Measurements from ENCODE around the gene ABCC2. TPM values are rescaled to one million over a fixed set of nuclear protein-coding genes. Genes with fewer than 3 reads are reported as not detected.

The ABCC2 gene
- total and polyA plus RNA-seq, 8 donors, result 0.67 to 1.7 (median 1.1) TPM

- FAIRE-seq, result no peak
- no peaks in the 10 kb centered on the region for H3K9me3 ChIP-seq
- ATAC-seq, result no peak
These were observed 59.3 kb downstream of the ABCC2 start for GRCh38 chr10:99841746-99842145.

DNA sequence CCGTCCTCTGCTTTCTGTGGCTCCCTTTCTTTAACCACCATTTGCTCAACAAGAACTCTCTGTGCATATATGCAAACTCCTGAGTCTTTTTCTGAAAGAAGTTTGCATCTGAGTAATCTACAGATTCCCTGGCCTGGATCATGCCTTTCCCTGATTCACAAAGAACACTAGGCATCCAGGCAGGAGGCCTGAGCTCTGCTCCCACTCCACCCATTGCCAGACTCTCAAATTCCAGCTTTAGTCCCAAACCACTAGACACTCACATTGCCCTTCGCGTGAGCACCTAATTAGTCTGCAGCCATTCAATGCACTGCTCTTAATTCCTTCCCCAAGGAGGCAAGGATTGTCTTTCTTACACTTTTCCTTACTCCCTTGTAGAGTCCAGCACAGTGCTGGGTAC is 60.9 kb downstream of the ABCC2 start:
- TF ChIP-seq, protein P1, sequence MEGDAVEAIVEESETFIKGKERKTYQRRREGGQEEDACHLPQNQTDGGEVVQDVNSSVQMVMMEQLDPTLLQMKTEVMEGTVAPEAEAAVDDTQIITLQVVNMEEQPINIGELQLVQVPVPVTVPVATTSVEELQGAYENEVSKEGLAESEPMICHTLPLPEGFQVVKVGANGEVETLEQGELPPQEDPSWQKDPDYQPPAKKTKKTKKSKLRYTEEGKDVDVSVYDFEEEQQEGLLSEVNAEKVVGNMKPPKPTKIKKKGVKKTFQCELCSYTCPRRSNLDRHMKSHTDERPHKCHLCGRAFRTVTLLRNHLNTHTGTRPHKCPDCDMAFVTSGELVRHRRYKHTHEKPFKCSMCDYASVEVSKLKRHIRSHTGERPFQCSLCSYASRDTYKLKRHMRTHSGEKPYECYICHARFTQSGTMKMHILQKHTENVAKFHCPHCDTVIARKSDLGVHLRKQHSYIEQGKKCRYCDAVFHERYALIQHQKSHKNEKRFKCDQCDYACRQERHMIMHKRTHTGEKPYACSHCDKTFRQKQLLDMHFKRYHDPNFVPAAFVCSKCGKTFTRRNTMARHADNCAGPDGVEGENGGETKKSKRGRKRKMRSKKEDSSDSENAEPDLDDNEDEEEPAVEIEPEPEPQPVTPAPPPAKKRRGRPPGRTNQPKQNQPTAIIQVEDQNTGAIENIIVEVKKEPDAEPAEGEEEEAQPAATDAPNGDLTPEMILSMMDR (IDR thresholded peaks at IDR 0.05), result no peak
- Histone ChIP-seq H3K36me3 (no peaks in the 10 kb centered on the region), H3K27ac (no peak overlapping the region), H3K27me3 (no peaks in the 10 kb centered on the region), H3K4me3 (no peak overlapping the region), H3K9me3 (no peaks in the 10 kb centered on the region), H3K4me1 (peaks cover 0 to 2% (median 0%) of the 10 kb centered on the region in 3 donors)
- no peak for FAIRE-seq
- 81 to 82% methylated on average over 3 of the region's 3 CpGs for WGBS, 2 donors
- DNase-seq, result no peak
- no peak for ATAC-seq
- intact Hi-C loops (cut with DNase I), result loop anchor here in 1 of 3 donors (10.0 kb wide), 1 partner anchor 201 kb away; no protein-coding TSS in a partner anchor

More at GRCh38 chr10:99841746-99842145, 59.3 kb downstream of the ABCC2 start:
- no peak for DNase-seq
- TF ChIP-seq, protein P1 (IDR thresholded peaks at IDR 0.05), result no peak
- Histone ChIP-seq H3K27me3 (no peaks in the 10 kb centered on the region), H3K27ac (no peak overlapping the region), H3K36me3 (no peaks in the 10 kb centered on the region), H3K4me1 (peaks cover 0 to 2% (median 0%) of the 10 kb centered on the region in 3 donors), H3K4me3 (no peak overlapping the region)
- intact Hi-C loops (cut with DNase I), result loop anchor here in 1 of 3 donors (10.0 kb wide), 1 partner anchor 203 kb away; no protein-coding TSS in a partner anchor
- 81 to 86% methylated on average over 7 of the region's 7 CpGs for WGBS, 2 donors

DNA sequence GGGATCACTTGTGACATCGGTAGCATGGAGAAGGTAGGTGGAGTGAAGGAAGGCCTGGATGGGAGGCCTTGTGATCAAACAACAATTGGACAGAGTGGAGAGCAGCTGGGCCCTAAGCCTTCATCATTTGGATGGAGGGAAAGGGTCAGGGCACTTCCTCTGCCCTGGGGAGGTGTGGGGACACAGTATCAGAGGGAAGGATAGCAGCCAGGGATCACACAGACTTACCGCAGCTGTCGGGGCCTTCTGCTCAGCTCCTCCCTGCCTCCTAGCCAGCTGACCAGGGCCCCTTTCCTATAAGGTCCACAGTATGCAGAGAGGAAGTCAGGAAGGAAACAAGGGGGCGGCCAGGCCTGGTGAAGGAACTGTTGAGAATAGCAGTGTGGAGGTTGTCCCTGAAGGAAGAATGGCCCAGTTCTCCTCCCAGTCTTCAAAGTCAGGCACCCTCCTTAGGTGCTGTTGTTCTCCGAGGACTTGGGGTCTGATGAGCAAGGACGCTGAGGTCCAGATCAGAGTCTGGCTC is 62.1 kb downstream of the ABCC2 start:
- Histone ChIP-seq H3K4me1 (peaks cover 0 to 2% (median 0%) of the 10 kb centered on the region in 3 donors), H3K27me3 (no peaks in the 10 kb centered on the region), H3K4me3 (no peak overlapping the region), H3K36me3 (no peaks in the 10 kb centered on the region), H3K27ac (no peak overlapping the region), H3K9me3 (no peaks in the 10 kb centered on the region)
- FAIRE-seq, result no peak
- no peak for DNase-seq
- intact Hi-C loops (cut with DNase I), result loop anchor here in 1 of 3 donors (10.0 kb wide), 1 partner anchor 200 kb away; no protein-coding TSS in a partner anchor
- no peak for ATAC-seq
- TF ChIP-seq, protein P1 (IDR thresholded peaks at IDR 0.05), result no peak
- 78 to 80% methylated on average over 6 of the region's 6 CpGs for WGBS, 2 donors

- peak; percentile 90 to 99 (median 97) for ATAC-seq
- TF ChIP-seq, protein P1 (IDR thresholded peaks at IDR 0.05), result peak; percentile 78 to 95 (median 90)
- H3K9me3 ChIP-seq, result no peaks in the 10 kb centered on the region
- peak overlapping the region in 1 of 4 donors; percentile 24 for H3K4me3 ChIP-seq
- intact Hi-C loops (cut with DNase I), result loop anchor here (2.0 to 10.0 kb wide), 3 partner anchors 197 to 201 kb away; no protein-coding TSS in a partner anchor
- H3K27me3 ChIP-seq, result no peaks in the 10 kb centered on the region
- H3K27ac ChIP-seq, result no peak overlapping the region
- WGBS, 2 donors, result 8 to 11% methylated on average over 18 of the region's 18 CpGs
- H3K36me3 ChIP-seq, result no peaks in the 10 kb centered on the region
- DNase-seq, result peak in 5 of 6 donors; percentile 65 to 81 (median 67)
- FAIRE-seq, result no peak
- H3K4me1 ChIP-seq, result peaks cover 0 to 2% (median 0%) of the 10 kb centered on the region in 3 donors
These were observed 63.5 kb downstream of the ABCC2 start for GRCh38 chr10:99845837-99846382.

- ATAC-seq, result no peak
- Histone ChIP-seq H3K4me3 (no peak overlapping the region), H3K36me3 (no peaks in the 10 kb centered on the region), H3K9me3 (no peaks in the 10 kb centered on the region), H3K4me1 (peaks cover 0 to 2% (median 0%) of the 10 kb centered on the region in 3 donors), H3K27me3 (no peaks in the 10 kb centered on the region), H3K27ac (no peak overlapping the region)
- intact Hi-C loops (cut with DNase I), result loop anchor here in 2 of 3 donors (5.0 to 10.0 kb wide), 2 partner anchors 196 to 198 kb away; no protein-coding TSS in a partner anchor
- TF ChIP-seq, protein P1 (IDR thresholded peaks at IDR 0.05), result no peak
- no peak for DNase-seq
- WGBS, 2 donors, result 79 to 97% methylated on average over 7 of the region's 7 CpGs
- no peak for FAIRE-seq
These were observed 66.6 kb downstream of the ABCC2 start for GRCh38 chr10:99849057-99849456.
